Tibial nerve (tissue), 4 donors: ENCODE results near the gene NAP1L5. TPM values are rescaled to one million over a fixed set of nuclear protein-coding genes. Genes with fewer than 3 reads are reported as not detected.

Experiments used
- DNase-seq, 2 donors: peaks; one replicate each; pipeline ENCODE4 v3.0.0-alpha.2; 2019; ENCODE audit warnings: low spot score in 2 of 2
- H3K27ac ChIP-seq, 4 donors: fragments of 200-600 bp; sonication (generic) in 3 of 4; one replicate each; pipeline ENCODE4 v1.5.1; 2017 to 2019; ENCODE audit warnings: mild to moderate bottlenecking in 1 of 4
- H3K27me3 ChIP-seq, 2 donors: fragments of 200-600 bp; sonication (generic) in 1 of 2; one replicate each; pipeline versions ENCODE4 v1.5.1 to v1.6.0; 2017 to 2019
- H3K36me3 ChIP-seq, 3 donors: fragments of 200-600 bp; sonication (generic); one replicate each; pipeline ENCODE4 v1.5.1; 2018 to 2019
- H3K4me1 ChIP-seq, 4 donors: fragments of 200-600 bp; sonication (generic) in 3 of 4; one replicate each; pipeline ENCODE4 v1.5.1; 2017 to 2019
- H3K4me3 ChIP-seq, 4 donors: fragments of 200-600 bp; sonication (generic) in 3 of 4; one replicate each; pipeline ENCODE4 v1.5.1; 2017 to 2019; ENCODE audit warnings: mild to moderate bottlenecking in 1 of 4, moderate library complexity in 1 of 4
- H3K9me3 ChIP-seq, 4 donors: fragments of 200-600 bp; sonication (generic) in 3 of 4; one replicate each; pipeline ENCODE4 v1.5.1; 2017 to 2019
- EP300 ChIP-seq, 2 donors: sonication (generic); formaldehyde crosslinking; IDR thresholded peaks; one replicate each; pipeline ENCODE4 v1.6.1; 2017; ENCODE audit warnings: antibody characterized with exemption in 2 of 2, mild to moderate bottlenecking in 1 of 2
- POLR2A ChIP-seq, 2 donors: fragments of 450-650 bp; IDR thresholded peaks; one replicate each; pipeline ENCODE4 v1.6.1; 2017; ENCODE audit warnings: antibody characterized with exemption in 2 of 2, mild to moderate bottlenecking in 2 of 2, moderate library complexity in 2 of 2
- WGBS, 2 donors: methylation state at CpG; one replicate each; pipeline ENCODE4 v1.1.5; 2018; 5-methylcytosine and 5-hydroxymethylcytosine counted together
- total RNA-seq, 4 donors: library from RNA; depleted of rRNA; stranded (reverse); fragments of >200 nt; gene quantifications; one replicate each; pipeline ENCODE4 v1.1.0, GENCODE V29; 2016
- TF ChIP-seq, protein P1 (sequence below), 5 experiments: fragments of 200-600 bp in 3 of 5; fragments of 450-650 bp in 2 of 5; sonication (generic) in 3 of 5; IDR thresholded peaks; one replicate each; pipeline ENCODE4 v1.5.1; 2016 to 2019; ENCODE audit warnings: antibody characterized with exemption in 5 of 5, mild to moderate bottlenecking in 3 of 5, moderate library complexity in 2 of 5

Gene NAP1L5
- total RNA-seq, 4 donors from 2014 or later = 6.1 to 10.2 (median 10.0) TPM

GRCh38 chr4:88659055-88659889 is 38.4 kb downstream of the NAP1L5 start:
- Histone ChIP-seq H3K36me3 (peaks cover 0 to 65% (median 10%) of the 10 kb centered on the region in 3 donors), H3K27ac (peak overlapping the region in 2 of 4 donors; percentile 20 to 70), H3K27me3 (no peaks in the 10 kb centered on the region), H3K4me3 (no peak overlapping the region), H3K9me3 (no peaks in the 10 kb centered on the region), H3K4me1 (peaks cover 0 to 3% (median 0%) of the 10 kb centered on the region in 4 donors)
- TF ChIP-seq, protein P1, sequence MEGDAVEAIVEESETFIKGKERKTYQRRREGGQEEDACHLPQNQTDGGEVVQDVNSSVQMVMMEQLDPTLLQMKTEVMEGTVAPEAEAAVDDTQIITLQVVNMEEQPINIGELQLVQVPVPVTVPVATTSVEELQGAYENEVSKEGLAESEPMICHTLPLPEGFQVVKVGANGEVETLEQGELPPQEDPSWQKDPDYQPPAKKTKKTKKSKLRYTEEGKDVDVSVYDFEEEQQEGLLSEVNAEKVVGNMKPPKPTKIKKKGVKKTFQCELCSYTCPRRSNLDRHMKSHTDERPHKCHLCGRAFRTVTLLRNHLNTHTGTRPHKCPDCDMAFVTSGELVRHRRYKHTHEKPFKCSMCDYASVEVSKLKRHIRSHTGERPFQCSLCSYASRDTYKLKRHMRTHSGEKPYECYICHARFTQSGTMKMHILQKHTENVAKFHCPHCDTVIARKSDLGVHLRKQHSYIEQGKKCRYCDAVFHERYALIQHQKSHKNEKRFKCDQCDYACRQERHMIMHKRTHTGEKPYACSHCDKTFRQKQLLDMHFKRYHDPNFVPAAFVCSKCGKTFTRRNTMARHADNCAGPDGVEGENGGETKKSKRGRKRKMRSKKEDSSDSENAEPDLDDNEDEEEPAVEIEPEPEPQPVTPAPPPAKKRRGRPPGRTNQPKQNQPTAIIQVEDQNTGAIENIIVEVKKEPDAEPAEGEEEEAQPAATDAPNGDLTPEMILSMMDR (IDR thresholded peaks at IDR 0.05) = peak; percentile 51 to 75 (median 66)
- TF ChIP-seq POLR2A (IDR thresholded peaks at IDR 0.05) (no peak), EP300 (IDR thresholded peaks at IDR 0.05) (peak in 1 of 2 donors; percentile 26)
- DNase-seq = peak in 1 of 2 donors; percentile 55
- WGBS, 2 donors = 40 to 44% methylated on average over 4 of the region's 4 CpGs

DNA sequence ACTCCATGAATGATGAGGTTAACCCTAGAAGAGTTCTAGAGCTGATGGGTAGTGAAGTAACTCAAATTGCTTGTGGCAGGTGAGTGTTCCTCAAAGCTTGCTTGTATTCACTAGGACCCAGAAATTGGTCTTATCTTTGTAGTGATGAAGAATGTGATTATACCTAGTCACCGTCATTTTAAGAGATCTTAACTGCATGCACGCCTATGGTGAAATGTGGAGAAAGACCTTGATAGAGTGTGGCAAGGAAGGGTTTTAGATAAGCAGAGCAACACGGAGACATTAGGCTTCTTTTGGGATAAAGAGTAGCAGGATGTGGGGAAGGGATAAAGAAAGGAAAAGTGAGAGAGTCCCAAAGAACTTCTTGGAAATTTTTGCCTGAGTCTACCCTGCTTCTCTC is 42.4 kb downstream of the NAP1L5 start:
- Histone ChIP-seq H3K4me3 (no peak overlapping the region), H3K4me1 (no peaks in the 10 kb centered on the region), H3K27me3 (no peaks in the 10 kb centered on the region), H3K36me3 (peaks cover 0 to 54% (median 16%) of the 10 kb centered on the region in 3 donors), H3K27ac (no peak overlapping the region), H3K9me3 (no peaks in the 10 kb centered on the region)
- WGBS, 2 donors = 94 to 96% methylated on average over 3 of the region's 3 CpGs
- TF ChIP-seq POLR2A (IDR thresholded peaks at IDR 0.05) = no peak
- TF ChIP-seq, protein P1 (IDR thresholded peaks at IDR 0.05) = no peak
- TF ChIP-seq EP300 (IDR thresholded peaks at IDR 0.05) = no peak
- DNase-seq = no peak

DNA sequence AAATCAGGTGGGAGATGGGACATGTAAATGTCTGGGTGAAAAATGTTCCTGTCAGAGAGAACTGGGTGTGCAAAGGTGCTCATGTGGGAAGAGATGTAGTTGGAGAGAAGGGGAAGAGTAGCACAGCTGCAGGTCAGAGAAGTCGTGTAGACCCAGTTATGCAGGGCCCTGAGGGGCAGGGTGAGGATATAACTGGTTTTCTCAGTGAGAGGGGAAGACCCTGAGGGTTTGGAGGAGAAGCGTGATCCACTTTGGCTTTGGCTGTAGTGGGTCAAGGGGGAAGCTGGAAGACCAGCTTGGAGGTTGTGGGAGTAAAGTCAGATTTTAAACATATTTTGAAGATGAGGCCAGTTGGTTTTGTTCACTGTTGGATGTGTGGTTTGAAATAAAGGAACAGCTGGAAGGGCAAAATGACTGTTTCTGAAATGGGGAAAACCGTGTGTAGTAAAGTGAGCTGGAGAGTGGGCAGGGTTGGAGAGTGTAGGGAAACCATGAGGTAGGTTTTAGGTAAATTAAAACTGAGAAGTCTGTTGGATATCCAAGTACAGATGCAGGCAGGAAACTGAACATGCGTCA is 44.2 kb downstream of the NAP1L5 start:
- Histone ChIP-seq H3K27me3 (no peaks in the 10 kb centered on the region), H3K9me3 (no peaks in the 10 kb centered on the region)

GRCh38 chr4:88649716-88650115 is 47.9 kb downstream of the NAP1L5 start:
- no peak overlapping the region for H3K27ac ChIP-seq

More for the DNA sequence above, 44.2 kb downstream of the NAP1L5 start:
- H3K27ac ChIP-seq = no peak overlapping the region
- H3K4me3 ChIP-seq = no peak overlapping the region
- 79 to 84% methylated on average over 4 of the region's 4 CpGs for WGBS, 2 donors
- TF ChIP-seq, protein P1 (IDR thresholded peaks at IDR 0.05) = no peak
- TF ChIP-seq POLR2A (IDR thresholded peaks at IDR 0.05) (no peak), EP300 (IDR thresholded peaks at IDR 0.05) (no peak)
- H3K36me3 ChIP-seq = peaks cover 0 to 51% (median 16%) of the 10 kb centered on the region in 3 donors
- no peak for DNase-seq
- no peaks in the 10 kb centered on the region for H3K4me1 ChIP-seq

More at GRCh38 chr4:88649716-88650115, 47.9 kb downstream of the NAP1L5 start:
- H3K9me3 ChIP-seq = no peaks in the 10 kb centered on the region
- DNase-seq = no peak
- H3K4me1 ChIP-seq = peaks cover 0 to 3% (median 0%) of the 10 kb centered on the region in 4 donors
- WGBS, 2 donors = 77 to 81% methylated on average over 3 of the region's 3 CpGs
- no peak overlapping the region for H3K4me3 ChIP-seq
- H3K36me3 ChIP-seq = peaks cover 0 to 18% (median 6%) of the 10 kb centered on the region in 3 donors
- no peaks in the 10 kb centered on the region for H3K27me3 ChIP-seq
- TF ChIP-seq, protein P1 (IDR thresholded peaks at IDR 0.05) = no peak
- no peak for TF ChIP-seq POLR2A (IDR thresholded peaks at IDR 0.05)
- no peak for TF ChIP-seq EP300 (IDR thresholded peaks at IDR 0.05)
